Measurements from ENCODE around the gene C8B.

The C8B gene

GRCh38 chr1:56933161-56933560 is 32.7 kb downstream of the C8B start:
- DNase-seq (ENCODE audit: insufficient read length, low spot score) (no peak), FAIRE-seq (no peak)
- TF ChIP-seq CTCF (IDR thresholded peaks at IDR 0.05; ENCODE audit: insufficient read depth, missing control alignments), result no peak

GRCh38 chr1:56931686-56932085 is 34.1 kb downstream of the C8B start:
- DNase-seq (ENCODE audit: insufficient read length, low spot score), result no peak
- no peak for TF ChIP-seq CTCF (IDR thresholded peaks at IDR 0.05; ENCODE audit: insufficient read depth, missing control alignments)
- FAIRE-seq, result no peak

GRCh38 chr1:56931211-56931610 is 34.6 kb downstream of the C8B start:
- no peak for TF ChIP-seq CTCF (IDR thresholded peaks at IDR 0.05; ENCODE audit: insufficient read depth, missing control alignments)
- DNase-seq (ENCODE audit: insufficient read length, low spot score) (no peak), FAIRE-seq (no peak)

GRCh38 chr1:56929492-56929891 is 36.3 kb downstream of the C8B start:
- FAIRE-seq, result no peak
- DNase-seq (ENCODE audit: insufficient read length, low spot score), result no peak
- no peak for TF ChIP-seq CTCF (IDR thresholded peaks at IDR 0.05; ENCODE audit: insufficient read depth, missing control alignments)

- no peak for DNase-seq (ENCODE audit: insufficient read length, low spot score)
- no peak for FAIRE-seq
- no peak for TF ChIP-seq CTCF (IDR thresholded peaks at IDR 0.05; ENCODE audit: insufficient read depth, missing control alignments)
Observed at GRCh38 chr1:56927986-56928385, 37.8 kb downstream of the C8B start.

GRCh38 chr1:56927171-56927570 is 38.6 kb downstream of the C8B start:
- no peak for DNase-seq (ENCODE audit: insufficient read length, low spot score)
- TF ChIP-seq CTCF (IDR thresholded peaks at IDR 0.05; ENCODE audit: insufficient read depth, missing control alignments), result no peak
- no peak for FAIRE-seq

- no peak for DNase-seq (ENCODE audit: insufficient read length, low spot score)
- no peak for FAIRE-seq
- no peak for TF ChIP-seq CTCF (IDR thresholded peaks at IDR 0.05; ENCODE audit: insufficient read depth, missing control alignments)
Observed at GRCh38 chr1:56925193-56925592, 40.6 kb downstream of the C8B start.
